ENCODE data around the gene ELF4.

Gene ELF4

GRCh38 chrX:130030826-130031225 lies 79.5 kb downstream of the ELF4 start:
- Histone ChIP-seq H3K9me3 (ENCODE audit: control insufficient read depth, low read length) (no peaks in the 10 kb centered on the region), H3K27ac (no peak overlapping the region), H3K36me3 (ENCODE audit: control insufficient read depth, insufficient read depth, low read length) (no peaks in the 10 kb centered on the region), H2AFZ (no peak overlapping the region), H3K4me3 (ENCODE audit: low read depth, low read length) (no peak overlapping the region), H3K4me2 (ENCODE audit: low read length) (no peak overlapping the region), H3K27me3 (ENCODE audit: control insufficient read depth, insufficient read depth, low read length) (no peaks in the 10 kb centered on the region), H3K4me1 (peaks cover 4% of the 10 kb centered on the region), H3K79me2 (no peaks in the 10 kb centered on the region), H3K9ac (no peak overlapping the region)
- TF ChIP-seq, protein P1, sequence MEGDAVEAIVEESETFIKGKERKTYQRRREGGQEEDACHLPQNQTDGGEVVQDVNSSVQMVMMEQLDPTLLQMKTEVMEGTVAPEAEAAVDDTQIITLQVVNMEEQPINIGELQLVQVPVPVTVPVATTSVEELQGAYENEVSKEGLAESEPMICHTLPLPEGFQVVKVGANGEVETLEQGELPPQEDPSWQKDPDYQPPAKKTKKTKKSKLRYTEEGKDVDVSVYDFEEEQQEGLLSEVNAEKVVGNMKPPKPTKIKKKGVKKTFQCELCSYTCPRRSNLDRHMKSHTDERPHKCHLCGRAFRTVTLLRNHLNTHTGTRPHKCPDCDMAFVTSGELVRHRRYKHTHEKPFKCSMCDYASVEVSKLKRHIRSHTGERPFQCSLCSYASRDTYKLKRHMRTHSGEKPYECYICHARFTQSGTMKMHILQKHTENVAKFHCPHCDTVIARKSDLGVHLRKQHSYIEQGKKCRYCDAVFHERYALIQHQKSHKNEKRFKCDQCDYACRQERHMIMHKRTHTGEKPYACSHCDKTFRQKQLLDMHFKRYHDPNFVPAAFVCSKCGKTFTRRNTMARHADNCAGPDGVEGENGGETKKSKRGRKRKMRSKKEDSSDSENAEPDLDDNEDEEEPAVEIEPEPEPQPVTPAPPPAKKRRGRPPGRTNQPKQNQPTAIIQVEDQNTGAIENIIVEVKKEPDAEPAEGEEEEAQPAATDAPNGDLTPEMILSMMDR (IDR thresholded peaks at IDR 0.05), result no peak

DNA sequence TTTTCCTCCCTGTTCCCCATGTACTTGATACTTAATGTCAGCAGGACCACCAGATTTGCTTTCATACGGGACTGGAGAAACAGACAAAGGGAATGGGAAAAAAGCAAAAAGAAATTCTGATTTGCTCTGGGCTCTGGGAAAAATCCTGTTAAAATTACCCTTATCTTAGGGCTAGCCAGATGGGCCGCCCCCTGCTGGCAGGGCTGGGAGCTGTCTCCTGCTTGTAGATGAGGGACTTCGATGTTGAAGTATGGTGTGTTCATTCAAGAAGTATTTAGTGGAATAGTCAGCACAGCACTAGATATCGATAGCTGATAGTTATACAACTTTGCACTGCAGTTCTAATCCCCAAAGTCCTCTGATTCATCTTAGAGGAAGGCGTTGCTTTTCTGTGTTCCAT lies 82.1 kb downstream of the ELF4 start:
- no peaks in the 10 kb centered on the region for H3K79me2 ChIP-seq
- H3K36me3 ChIP-seq (ENCODE audit: control insufficient read depth, insufficient read depth, low read length), result no peaks in the 10 kb centered on the region
- H3K4me1 ChIP-seq, result peaks cover 4% of the 10 kb centered on the region

DNA sequence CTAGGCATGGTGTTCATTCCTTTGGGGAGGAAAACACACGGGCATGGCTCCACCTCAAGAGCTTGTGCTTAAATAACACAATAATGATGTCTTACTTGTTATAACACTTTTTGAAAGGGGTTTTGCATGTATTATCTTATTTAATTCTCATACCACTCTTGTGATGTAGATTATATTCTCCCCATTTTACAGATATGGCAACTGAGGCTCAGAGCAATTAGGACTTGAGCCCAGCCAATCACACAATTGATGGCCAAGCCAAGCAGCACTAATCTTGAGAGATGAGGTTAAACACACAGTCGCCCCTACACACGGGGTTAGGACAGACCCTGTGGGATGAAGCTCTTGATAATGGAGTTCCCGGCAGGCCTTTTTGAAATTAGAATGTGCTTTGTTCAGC lies 82.7 kb downstream of the ELF4 start:
- Histone ChIP-seq H3K4me1 (peaks cover 4% of the 10 kb centered on the region), H3K27me3 (ENCODE audit: control insufficient read depth, insufficient read depth, low read length) (no peaks in the 10 kb centered on the region), H2AFZ (no peak overlapping the region), H3K4me2 (ENCODE audit: low read length) (no peak overlapping the region), H3K9ac (no peak overlapping the region), H3K9me3 (ENCODE audit: control insufficient read depth, low read length) (no peaks in the 10 kb centered on the region), H3K27ac (no peak overlapping the region), H3K36me3 (ENCODE audit: control insufficient read depth, insufficient read depth, low read length) (no peaks in the 10 kb centered on the region), H3K4me3 (ENCODE audit: low read depth, low read length) (no peak overlapping the region), H3K79me2 (no peaks in the 10 kb centered on the region)
- TF ChIP-seq, protein P1 (IDR thresholded peaks at IDR 0.05), result no peak

More for the DNA sequence above, 82.1 kb downstream of the ELF4 start:
- Histone ChIP-seq H3K27me3 (ENCODE audit: control insufficient read depth, insufficient read depth, low read length) (no peaks in the 10 kb centered on the region), H3K27ac (no peak overlapping the region), H3K9ac (no peak overlapping the region), H3K9me3 (ENCODE audit: control insufficient read depth, low read length) (no peaks in the 10 kb centered on the region), H3K4me3 (ENCODE audit: low read depth, low read length) (no peak overlapping the region), H2AFZ (no peak overlapping the region), H3K4me2 (ENCODE audit: low read length) (no peak overlapping the region)
- TF ChIP-seq, protein P1 (IDR thresholded peaks at IDR 0.05), result peak; percentile 68

GRCh38 chrX:130025256-130025655 lies 85.0 kb downstream of the ELF4 start:
- H3K4me1 ChIP-seq, result peaks cover 4% of the 10 kb centered on the region
- no peaks in the 10 kb centered on the region for H3K9me3 ChIP-seq (ENCODE audit: control insufficient read depth, low read length)
- H3K27ac ChIP-seq, result no peak overlapping the region
- H3K4me2 ChIP-seq (ENCODE audit: low read length), result no peak overlapping the region
- no peak overlapping the region for H3K9ac ChIP-seq
- H3K36me3 ChIP-seq (ENCODE audit: control insufficient read depth, insufficient read depth, low read length), result no peaks in the 10 kb centered on the region
- H2AFZ ChIP-seq, result no peak overlapping the region
- TF ChIP-seq, protein P1 (IDR thresholded peaks at IDR 0.05), result no peak
- no peaks in the 10 kb centered on the region for H3K27me3 ChIP-seq (ENCODE audit: control insufficient read depth, insufficient read depth, low read length)
- H3K79me2 ChIP-seq, result no peaks in the 10 kb centered on the region
- no peak overlapping the region for H3K4me3 ChIP-seq (ENCODE audit: low read depth, low read length)

DNA sequence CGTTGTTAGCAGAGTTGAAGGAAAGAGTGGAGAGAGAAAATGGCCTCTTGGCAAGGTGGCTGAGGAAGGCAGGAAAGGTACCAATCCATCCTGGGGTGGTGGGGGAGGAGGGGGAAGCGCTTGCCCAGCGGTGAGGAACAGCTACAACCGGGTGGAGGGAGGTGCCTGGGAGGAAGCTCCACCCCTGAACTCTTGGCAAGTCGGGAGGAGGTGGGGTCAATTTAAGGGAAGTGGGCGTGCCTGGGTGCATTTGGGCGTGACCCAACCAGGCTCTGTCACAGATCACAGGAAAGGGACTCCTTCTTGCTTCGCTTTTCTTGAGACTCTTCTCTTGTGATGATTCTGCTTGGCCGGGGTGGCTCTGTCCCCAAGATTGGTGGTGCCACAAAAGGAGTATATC lies 86.2 kb downstream of the ELF4 start:
- peaks cover 4% of the 10 kb centered on the region for H3K4me1 ChIP-seq
- H3K27me3 ChIP-seq (ENCODE audit: control insufficient read depth, insufficient read depth, low read length), result no peaks in the 10 kb centered on the region
- no peak overlapping the region for H2AFZ ChIP-seq
- no peak overlapping the region for H3K4me2 ChIP-seq (ENCODE audit: low read length)
- no peaks in the 10 kb centered on the region for H3K79me2 ChIP-seq
- no peaks in the 10 kb centered on the region for H3K9me3 ChIP-seq (ENCODE audit: control insufficient read depth, low read length)
- TF ChIP-seq, protein P1 (IDR thresholded peaks at IDR 0.05), result no peak
- H3K9ac ChIP-seq, result no peak overlapping the region
- H3K4me3 ChIP-seq (ENCODE audit: low read depth, low read length), result no peak overlapping the region
- no peaks in the 10 kb centered on the region for H3K36me3 ChIP-seq (ENCODE audit: control insufficient read depth, insufficient read depth, low read length)
- no peak overlapping the region for H3K27ac ChIP-seq

All from parathyroid adenoma (tissue), 2 donors.